Astrocyte of the cerebellum (primary cell): ENCODE data around the gene MTHFD2.
"Not testable (repeated sequence)": the region's sequence is repeated elsewhere in the genome, so short reads cannot be mapped to it uniquely, and the experiment has no call there.

Experiments used
- DNase-seq: peaks from one replicate; pipeline ENCODE4 v3.0.0-alpha.2; 2011; ENCODE audit warnings: low read depth
- H3K4me3 ChIP-seq: 2 replicates; pipeline ENCODE4 v1.5.1; 2011; ENCODE audit warnings: mild to moderate bottlenecking, low read depth, low read length, moderate library complexity
- in situ Hi-C: cut with HindIII; loops from 2 replicates; pipeline ENCODE4 v1.10.0; 2017; ENCODE audit warnings: low sequenced_read_pairs
- TF ChIP-seq, protein P1 (sequence below): IDR thresholded peaks from 2 replicates; pipeline ENCODE4 v1.5.1; 2012; ENCODE audit warnings: low read length, low read depth, moderate library complexity, mild to moderate bottlenecking; ENCODE audit errors: missing control alignments

MTHFD2 gene

DNA sequence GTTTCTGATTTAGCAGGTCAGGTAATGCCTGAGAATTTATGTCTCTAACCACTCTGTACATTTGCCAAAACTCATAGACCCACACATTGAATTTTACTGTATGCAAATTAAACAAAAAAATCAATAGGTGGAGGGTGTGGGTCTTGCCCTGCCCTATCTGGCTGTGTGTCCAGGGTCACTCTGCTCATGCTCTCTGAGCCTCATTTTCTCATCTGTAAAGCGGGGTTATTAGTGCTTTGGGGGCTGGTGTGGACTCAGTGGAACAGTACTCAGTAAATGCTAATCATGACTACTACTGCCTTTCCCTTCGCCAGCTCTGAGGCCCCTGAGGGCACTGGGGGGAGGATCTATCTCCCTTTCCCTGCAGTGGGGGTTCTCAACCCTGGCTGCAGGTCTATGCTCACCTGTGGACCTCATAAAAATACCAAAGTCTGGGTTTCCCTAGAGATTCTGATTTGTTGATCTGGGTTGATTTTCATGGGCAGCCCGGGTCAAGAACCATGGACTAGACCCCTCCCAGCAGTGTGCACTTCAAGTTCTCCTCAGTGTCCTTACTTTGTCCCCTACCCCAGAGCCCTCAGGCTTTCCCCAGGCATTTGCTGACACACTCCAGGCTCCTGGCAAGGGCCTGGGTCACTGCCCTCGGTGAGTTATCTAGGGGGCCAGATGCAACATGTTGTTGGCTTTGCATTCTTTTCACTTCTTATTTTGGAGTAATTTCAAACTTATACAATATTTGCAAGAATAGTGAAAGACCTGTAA lies 27.5 kb downstream of the MTHFD2 start:
- H3K4me3 ChIP-seq, result no peak overlapping the region
- TF ChIP-seq, protein P1, sequence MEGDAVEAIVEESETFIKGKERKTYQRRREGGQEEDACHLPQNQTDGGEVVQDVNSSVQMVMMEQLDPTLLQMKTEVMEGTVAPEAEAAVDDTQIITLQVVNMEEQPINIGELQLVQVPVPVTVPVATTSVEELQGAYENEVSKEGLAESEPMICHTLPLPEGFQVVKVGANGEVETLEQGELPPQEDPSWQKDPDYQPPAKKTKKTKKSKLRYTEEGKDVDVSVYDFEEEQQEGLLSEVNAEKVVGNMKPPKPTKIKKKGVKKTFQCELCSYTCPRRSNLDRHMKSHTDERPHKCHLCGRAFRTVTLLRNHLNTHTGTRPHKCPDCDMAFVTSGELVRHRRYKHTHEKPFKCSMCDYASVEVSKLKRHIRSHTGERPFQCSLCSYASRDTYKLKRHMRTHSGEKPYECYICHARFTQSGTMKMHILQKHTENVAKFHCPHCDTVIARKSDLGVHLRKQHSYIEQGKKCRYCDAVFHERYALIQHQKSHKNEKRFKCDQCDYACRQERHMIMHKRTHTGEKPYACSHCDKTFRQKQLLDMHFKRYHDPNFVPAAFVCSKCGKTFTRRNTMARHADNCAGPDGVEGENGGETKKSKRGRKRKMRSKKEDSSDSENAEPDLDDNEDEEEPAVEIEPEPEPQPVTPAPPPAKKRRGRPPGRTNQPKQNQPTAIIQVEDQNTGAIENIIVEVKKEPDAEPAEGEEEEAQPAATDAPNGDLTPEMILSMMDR, result no peak
- DNase-seq, result no peak
- in situ Hi-C loops, result no loop called here

DNA sequence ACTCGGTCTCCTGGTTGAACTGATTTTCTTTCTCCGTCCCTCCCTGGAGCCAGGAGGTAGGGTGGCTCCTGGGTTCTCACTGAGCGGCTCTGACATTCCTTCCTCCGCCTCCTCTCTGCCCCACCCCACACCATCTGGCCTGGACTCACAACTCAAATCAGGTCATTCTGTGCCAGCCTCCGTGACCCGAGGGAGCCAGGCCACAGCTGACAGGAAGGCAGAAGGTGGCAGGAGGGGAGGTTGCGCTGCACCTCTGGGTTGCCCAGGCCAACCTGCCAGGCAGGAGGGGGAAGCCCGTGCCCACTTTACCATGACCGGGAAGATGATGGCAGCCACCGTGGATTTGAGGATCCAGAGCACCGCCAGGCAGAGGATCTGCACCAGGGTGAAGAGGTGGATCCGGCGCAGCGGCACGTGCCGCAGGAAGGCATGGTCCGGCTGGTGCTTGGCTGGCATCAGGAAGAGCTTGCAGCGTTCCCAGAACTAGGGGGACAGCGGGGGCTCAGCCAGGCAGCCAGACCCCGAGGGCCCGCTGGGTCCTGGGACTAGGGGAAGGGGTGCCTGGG lies 28.3 kb downstream of the MTHFD2 start:
- in situ Hi-C loops, result no loop called here
- no peak for DNase-seq

DNA sequence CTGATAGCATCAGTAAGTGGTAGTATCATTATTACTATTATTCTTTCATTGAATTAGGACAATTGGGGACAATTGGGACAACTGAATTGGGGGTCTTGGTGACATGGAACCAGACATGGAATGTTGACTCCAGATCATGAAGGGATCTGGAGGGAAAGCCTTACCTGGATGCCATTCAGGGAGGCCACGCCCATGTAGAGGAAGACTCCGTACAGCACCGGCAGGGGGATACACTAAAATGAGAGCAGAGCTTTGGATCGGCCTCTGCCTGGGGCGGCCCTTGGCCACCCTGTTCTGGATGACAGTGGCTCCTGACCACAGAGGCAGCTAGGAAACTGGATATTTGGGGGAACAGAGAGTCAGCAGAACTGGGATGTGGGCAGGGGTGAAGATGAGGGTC lies 29.2 kb downstream of the MTHFD2 start:
- no peak for DNase-seq
- H3K4me3 ChIP-seq, result no peak overlapping the region
- TF ChIP-seq, protein P1, result no peak
- in situ Hi-C loops, result no loop called here

More for the DNA sequence above, 28.3 kb downstream of the MTHFD2 start:
- H3K4me3 ChIP-seq, result no peak overlapping the region
- TF ChIP-seq, protein P1, result no peak

DNA sequence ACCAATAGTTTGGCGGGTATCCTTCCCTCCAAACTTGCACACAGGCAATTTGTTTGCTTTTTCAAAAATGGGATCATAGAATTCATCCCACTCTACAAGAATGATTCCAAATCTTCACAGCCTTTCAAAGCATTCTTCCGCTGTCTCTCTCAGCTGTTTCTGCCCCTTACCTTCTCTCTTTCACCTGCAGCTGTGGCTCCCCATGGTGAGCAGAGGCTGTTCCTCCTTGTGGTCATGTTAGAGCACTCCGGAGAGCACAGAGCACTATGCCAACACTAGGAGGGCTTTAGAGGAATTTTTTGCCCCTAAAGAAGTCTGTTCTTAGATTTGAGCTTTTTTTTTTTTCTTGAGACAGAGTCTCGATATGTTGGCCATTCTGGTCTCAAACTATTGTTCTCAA lies 30.4 kb downstream of the MTHFD2 start:
- no peak overlapping the region for H3K4me3 ChIP-seq

DNA sequence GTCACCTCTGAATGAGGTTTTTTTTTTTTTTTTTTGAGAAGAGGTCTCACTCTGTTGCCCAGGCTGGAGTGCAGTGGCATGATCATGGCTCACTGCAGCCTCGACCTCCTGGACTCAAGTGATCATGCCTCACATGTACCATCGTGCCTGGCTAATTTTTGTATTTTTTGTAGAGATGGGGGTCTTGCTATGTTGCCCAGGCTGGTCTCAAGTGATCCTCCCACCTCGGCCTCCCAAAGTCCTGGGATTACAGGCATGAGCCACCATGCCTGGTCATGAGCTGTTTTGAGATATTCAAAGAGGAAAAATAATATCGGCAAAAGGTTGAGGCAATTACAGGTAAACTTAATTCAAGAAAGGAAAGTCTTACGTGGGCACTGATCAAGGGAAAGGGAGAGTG lies 31.4 kb downstream of the MTHFD2 start:
- in situ Hi-C loops, DNase-seq, H3K4me3 ChIP-seq: not testable (repeated sequence)

More for the DNA sequence above, 30.4 kb downstream of the MTHFD2 start:
- TF ChIP-seq, protein P1, result no peak
- in situ Hi-C loops, result no loop called here
- DNase-seq, result no peak

DNA sequence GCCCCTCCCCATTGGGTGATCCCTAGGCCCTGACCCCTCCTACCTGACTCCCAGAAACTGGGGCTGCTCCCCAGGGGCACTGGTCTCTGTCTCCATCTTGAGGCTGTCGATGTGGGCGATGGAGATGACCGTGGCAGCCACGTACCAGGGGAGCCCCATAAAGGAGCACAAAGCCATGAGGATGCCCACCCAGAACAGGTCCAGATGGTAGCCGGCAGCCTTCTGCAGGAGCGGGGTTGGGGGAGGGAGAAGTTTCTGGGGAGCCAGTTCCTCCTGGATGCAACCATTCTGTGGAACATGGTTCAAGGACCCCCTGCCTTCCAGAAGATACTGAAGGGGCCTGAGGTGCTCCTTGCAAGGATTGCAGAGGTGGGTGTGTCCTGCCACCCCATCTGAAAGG lies 34.0 kb downstream of the MTHFD2 start:
- TF ChIP-seq, protein P1, result no peak
- no peak overlapping the region for H3K4me3 ChIP-seq
- in situ Hi-C loops, result no loop called here
- no peak for DNase-seq

GRCh38 chr2:74233648-74234047 lies 35.2 kb downstream of the MTHFD2 start:
- in situ Hi-C loops, result no loop called here
- TF ChIP-seq, protein P1, result no peak
- H3K4me3 ChIP-seq, result no peak overlapping the region
- no peak for DNase-seq
